Muscle of back (tissue), 11 donors: ENCODE data around the gene GUCA1A. TPM values are rescaled to one million over a fixed set of nuclear protein-coding genes. Genes with fewer than 3 reads are reported as not detected.
"Not testable (repeated sequence)": the region's sequence is repeated elsewhere in the genome, so short reads cannot be mapped to it uniquely, and the experiment has no call there.

ENCODE experiments used
- DNase-seq, 3 donors: peaks; one replicate each; pipeline versions ENCODE4 v3.0.0 to v3.0.0-alpha.2; 2013
- polyA plus RNA-seq, 10 donors: library from polyadenylated mRNA; unstranded; fragments of 120-200 nt; gene quantifications; one replicate each; pipeline ENCODE4 v1.2.1, GENCODE V29; 2013; ENCODE audit not compliant: insufficient read length in 10 of 10

GUCA1A gene
- polyA plus RNA-seq, 10 donors, result 0.14 to 0.24 (median 0.18) TPM; not detected in 7

DNA sequence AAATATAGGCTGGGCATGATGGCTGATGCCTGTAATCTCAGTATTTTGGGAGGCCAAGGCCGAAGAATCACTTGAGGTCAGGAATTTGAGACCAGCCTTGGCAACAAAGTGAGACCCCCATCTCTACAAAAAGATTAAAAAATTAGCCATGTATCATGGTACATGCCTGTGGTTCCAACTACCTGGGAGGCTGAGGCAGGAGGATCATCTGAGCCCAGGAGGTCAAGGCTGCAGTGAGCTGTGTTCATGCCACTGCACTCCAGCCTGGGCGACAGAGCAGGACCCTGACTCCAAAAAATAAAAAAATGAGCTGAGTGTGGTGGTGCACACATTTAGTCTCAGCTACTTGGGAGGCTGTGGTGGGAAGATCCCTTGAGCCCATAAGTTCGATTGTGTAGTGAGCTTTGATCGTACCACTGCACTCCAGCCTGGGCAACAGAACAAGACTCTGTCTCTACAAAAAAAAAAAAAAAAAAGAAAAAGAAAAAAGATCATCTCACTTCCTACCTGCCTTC is 31.7 kb downstream of the GUCA1A start:
- DNase-seq, result no peak

DNA sequence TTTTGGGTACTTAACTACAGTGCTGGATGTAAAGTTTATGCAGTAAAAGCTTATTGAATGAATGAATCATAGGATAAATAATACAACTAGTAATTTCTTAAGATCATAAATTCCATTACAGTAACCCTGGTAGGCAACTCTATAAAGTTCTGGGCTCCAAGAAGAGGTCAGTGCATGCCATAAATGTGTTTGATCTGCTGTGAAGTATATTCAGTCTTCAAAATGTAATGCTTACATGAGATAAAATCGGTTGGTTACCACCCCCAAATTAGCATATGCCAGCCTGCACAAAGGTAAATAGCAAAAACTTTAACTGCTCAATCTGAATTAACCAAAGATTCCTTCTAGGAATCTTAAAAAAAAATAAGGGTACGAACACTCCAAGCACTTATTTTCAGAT is 34.4 kb downstream of the GUCA1A start:
- not testable (repeated sequence) for DNase-seq

DNA sequence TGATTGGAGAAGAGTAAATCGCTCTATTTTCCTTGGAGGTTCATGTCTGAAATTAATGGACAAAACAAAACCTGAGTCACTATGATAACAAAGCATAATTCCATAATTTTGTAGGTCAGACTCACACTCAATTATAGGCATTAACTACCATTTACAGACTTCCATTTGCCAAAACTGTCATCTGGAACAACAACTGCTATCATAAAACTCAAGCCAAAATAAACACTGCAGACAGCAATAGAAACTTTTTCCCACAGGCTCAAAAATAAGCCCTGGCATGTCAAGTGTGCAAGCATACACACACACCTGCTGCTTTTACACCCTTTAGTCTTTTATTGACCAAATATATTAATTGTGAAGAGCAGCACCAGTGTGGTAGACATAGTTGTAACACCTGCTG is 37.4 kb downstream of the GUCA1A start:
- no peak for DNase-seq

DNA sequence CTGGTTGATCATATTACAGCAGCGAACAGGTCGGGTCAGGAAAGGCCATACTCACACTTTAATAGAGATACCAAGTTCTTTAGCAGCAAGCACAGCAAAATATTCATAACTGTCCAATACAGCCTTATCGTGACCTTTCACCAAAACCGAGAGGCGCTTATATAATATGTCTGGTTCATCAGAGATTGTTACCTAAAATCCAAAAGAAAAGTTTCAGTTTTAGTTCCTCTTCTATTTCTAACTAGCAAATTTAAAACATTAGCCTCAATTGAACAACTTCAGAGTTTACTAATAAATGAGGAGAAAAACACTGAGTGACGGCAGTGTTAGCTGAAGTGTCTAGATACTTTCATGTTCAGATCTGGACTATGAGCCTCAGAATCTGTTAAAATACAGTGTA is 38.6 kb downstream of the GUCA1A start:
- no peak for DNase-seq

DNA sequence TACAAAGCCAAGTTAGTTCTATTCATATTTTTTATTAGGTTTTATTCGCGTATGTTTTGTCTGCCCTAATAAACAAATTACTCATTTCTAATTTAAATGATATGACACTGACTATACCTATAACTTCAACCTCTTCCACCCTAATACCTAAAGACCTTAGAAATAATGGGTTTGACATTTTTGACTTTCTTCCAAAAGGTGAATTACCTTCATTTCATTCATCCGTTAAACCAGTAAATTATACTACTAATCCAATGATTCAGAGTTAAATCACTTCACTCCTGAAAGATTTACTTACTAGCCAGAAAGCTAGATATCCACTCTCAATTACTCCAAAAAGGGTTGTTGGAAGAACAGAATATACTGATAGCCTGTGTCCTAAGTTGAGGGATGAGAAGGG is 39.3 kb downstream of the GUCA1A start:
- no peak for DNase-seq

DNA sequence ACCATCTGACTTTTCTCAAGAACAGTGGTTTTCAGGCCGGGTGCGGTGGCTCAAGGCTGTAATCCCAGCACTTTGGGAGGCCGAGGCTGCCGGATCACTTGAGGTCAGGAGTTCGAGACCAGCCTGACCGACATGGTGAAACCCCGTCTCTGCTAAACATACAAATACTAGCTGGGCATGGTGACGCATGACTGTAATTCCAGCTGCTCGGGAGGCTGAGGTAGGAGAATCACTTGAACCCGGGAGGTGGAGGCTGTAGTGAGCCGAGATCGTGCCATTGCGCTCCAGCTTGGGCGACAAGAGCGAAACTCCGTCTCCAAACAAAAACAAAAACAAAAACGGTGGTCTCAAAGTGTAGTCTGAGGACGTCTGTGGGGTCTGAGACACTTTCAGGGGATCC is 43.3 kb downstream of the GUCA1A start:
- DNase-seq, result not testable (repeated sequence)

DNA sequence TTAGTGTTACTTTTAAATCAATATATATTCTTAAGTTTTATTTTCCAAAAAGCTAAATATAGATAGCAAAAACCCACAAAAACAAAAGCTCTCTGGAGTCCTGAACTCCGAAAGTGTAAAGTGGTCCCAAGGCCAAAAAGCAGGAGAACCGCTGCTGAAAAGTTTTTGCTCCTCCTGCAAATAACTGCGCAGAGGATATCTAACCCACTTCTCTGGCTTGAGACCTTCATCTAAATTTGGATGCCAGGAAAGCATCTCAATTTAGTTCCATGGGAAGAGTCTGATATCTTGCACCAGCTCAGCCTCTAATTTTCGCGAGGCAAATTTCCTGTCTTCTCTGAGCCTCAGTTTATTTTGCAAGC is 44.0 kb downstream of the GUCA1A start:
- DNase-seq, result peak in 1 of 3 donors; percentile 13

DNA sequence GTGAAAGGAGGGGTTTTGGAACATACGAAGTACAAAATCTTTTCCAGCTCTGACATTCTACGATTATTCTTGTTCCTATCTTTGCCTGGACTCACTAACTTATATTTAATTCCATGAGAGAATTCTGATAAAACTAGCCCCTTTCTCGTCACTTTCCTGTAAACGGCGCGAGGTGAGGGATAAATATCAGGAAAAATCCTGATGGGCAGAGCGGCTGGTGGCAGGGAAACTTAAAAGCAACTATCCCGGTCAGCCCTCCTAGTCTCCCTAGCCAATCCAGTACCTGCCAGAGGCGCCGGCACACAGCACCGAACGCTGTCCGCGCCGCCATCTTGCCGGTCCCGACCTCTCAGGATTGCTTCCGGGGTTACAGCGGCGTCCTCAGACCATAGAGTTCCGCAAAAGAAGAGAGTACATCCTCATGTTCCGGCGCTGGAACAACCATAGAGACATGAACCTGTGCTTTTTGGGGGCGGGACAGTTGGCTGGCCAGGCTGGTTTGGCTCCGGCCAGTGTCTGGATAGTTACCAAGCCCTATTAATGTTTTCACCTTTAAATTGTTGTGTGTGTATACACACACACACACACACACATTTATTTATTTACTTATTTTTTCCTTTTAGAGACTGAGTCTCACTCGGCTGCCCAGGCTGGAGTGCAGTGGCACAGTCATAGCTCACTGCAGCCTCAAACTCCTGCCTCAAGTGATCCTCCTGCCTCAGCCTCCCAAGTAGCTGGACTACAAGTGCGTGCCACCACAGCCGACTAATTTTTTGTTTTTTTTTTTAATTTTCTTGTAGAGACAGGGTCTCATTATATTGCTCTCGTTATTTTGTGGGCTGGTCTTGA is 44.6 kb downstream of the GUCA1A start, which contains the start of gene MRPS10:
Gene MRPS10 (minus strand): TSS at position 343 of the 849 bp plus-strand sequence. CDS start 12 bp downstream, at position 331.
- DNase-seq, result peak; percentile 94 to 96 (median 95)

DNA sequence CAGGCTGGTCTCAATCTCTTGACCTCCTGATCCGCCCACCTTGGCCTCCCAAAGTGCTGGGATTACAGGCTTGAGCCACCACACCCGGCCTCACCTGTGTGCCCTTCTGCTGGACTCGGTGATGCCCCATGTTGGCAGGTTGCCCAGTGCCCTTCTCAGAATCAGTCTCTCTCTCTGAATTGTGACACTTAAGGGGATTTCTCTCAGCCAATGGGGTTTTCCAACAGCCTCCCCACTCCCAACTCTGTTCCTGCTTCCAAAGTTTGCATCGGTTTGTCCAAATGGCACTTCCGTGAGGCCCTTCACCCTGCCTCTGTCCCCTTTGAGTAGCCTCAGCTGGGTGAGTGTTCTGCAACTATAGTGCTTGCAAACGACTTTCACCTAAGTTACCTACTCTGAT is 47.6 kb downstream of the GUCA1A start:
- DNase-seq, result no peak

DNA sequence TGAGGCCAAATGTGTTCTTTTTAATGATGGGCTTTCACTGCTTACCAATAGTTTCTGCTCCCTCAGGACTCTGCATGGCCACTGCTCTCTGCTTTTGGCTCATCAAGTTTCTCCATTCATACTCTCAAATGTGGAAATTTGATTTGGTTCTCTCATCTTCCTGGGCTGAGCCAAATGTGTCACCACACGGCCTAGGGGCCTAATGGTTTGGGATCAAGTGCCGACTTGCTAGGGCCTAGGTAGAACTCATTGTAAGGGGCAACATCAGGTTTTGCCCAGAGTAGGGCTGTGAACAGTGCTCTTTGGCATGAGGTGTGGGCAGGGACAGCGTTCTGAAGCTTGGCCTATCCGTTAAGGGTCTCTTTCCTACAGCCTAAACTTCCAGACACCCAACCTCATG is 48.4 kb downstream of the GUCA1A start:
- DNase-seq, result no peak

DNA sequence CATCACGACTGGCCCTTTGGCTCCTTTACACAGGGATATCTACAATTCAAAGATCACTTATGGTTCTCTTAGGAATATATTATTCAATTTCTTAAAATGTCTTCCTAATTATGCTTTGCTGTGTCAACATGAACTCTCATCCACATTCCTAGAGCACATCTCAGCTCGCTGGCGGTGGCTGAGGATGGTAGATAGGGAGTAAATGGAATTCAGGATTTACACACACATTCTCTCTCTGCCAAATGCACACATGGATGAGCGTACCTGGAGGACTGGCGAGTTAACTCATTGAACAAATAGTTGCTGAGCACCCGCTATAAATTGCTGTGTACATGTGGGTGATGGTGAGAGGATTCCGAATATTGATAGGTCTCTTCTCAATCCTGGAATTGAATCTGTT is 49.3 kb downstream of the GUCA1A start:
- no peak for DNase-seq

DNA sequence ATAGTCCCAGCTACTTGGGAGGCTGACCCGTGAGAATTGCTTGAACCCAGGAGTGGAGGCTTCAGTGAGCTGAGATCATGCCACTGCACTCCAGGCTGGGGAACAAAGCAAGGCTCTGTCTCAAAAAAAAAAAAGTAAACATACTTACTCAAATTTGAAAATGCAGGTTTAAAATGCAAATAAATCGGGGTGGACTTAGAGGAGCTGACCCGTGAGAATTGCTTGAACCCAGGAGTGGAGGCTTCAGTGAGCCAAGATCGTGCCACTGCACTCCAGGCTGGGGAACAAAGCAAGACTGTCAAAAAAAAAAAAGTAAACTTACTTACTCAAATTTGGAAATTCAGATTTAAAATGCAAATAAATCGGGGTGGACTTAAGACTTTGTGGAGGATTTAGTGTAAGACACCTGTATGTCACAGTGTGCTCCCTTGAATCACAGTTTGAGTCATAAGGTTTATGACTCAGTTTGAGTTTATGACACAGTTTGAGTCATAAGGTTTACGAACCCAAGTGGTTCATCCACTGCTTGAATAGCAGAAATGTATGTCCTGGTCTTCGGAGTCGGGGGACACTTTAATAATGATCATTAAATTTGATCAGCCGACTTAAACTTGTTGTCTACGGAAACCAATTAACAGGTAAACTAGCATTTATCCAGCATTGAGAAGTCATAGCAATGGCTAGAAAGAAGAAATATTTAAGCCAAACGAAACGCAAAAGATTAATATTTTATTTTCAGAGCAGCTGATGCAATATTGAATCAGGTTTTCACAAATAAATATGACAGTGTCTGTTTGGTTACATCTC is 51.3 kb downstream of the GUCA1A start:
- peak in 1 of 3 donors; percentile 39 for DNase-seq

DNA sequence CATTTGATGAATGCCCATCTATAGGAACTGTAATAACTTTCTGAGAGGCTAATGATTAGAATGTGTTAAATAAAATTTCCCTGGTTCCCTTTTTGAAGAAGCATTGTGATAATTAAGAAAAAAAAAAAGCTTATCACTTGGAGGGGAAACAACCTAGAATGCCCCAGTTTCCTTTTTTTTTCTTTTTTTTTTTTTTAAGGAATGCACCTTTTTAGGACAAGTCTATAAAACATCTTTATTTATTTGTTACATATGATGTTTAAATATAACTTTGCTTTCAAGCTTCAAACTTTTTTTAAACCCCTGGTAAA is 51.8 kb downstream of the GUCA1A start:
- no peak for DNase-seq

DNA sequence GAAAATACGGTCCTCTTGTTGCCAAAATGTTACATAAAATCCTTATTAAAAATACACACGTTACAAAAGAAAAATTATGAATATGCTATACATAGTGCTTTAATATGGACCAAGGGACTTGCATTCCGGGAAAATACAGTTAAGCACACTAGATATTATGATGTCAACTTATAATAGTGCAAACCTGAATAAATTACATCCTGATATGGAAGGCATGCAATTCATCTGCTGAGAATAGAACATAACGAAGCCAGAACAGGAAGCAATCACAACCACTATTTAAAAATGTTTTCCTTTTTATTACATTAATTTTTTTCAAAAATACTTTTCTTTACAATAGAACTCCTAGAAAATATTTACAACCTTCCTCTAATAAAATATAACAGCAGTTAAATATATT is 52.3 kb downstream of the GUCA1A start:
- DNase-seq, result no peak

DNA sequence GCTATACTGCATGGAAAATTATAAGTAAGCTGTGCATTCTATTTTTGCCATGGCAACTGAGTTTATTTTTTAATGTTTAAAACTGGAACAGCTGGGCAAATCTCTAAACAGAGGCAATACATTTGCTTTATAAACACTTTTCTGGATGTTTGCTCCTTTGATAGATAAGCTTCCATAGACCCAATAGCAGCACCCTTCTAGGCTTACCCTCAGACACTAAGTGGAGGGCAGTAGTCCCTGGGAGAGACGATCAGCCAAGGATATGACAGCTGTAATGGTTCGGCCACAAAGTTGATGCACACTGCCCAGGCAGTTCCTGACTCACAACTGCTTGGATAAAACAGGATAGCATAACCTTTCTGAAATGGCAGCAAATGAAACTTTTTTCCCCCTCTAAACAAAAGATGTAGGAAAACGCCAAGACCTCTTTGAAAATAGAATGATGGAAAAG is 53.0 kb downstream of the GUCA1A start:
- peak in 1 of 3 donors; percentile 35 for DNase-seq

DNA sequence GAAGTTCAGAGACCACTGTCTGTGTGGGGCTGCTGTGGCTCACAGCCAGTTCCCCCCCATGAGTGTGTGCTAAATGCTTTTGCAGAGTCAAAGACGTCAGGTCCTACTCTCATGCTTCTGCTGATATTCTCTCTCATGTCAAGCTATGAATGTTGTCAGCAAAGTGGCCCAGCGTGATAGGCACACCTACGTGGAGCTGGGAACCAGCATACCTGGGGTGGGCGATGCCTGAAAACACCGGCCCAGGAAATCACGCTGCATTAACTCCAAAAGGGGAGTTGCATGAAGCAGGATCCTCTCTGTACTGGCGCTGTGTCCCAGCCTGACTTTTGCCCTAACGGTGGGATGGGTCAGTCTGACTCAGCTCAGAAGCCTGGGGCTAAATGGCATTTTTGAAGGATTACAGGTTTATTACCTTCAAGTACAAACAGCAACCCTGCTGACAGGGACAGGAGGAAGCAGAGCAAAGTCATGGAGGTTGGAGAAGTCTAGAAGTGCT is 53.5 kb downstream of the GUCA1A start:
- no peak for DNase-seq

DNA sequence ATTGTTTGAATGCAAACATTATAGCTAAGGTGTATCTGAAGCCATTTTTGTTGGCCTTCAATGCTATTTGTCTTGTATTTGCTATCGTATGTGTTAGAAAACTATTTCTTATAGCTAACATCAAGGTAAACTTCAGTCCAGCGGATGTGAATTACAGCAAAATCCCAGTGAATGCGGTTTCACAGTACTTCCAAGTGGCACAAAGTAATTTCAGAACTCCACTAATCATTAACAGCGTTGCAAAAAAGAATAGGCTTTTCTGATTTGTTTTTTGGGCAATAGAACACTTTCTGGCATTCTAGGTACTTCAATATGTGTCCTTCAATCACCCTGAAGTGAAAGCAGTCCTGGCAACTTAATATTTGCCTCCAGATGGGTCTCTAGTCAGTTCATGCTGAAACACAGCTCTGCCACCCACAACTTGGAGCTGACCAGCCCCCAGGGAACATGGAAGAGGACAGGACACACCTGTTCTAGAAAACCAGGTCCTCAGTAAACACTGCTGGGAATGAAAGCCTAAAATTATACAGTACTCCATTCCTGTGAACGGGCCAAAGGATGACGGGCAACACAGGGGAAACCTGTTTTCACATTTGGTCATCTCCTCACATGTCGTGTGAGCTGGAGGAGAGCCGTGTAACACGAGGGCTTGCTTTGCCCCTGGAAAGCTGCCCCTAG is 54.1 kb downstream of the GUCA1A start:
- DNase-seq, result no peak

DNA sequence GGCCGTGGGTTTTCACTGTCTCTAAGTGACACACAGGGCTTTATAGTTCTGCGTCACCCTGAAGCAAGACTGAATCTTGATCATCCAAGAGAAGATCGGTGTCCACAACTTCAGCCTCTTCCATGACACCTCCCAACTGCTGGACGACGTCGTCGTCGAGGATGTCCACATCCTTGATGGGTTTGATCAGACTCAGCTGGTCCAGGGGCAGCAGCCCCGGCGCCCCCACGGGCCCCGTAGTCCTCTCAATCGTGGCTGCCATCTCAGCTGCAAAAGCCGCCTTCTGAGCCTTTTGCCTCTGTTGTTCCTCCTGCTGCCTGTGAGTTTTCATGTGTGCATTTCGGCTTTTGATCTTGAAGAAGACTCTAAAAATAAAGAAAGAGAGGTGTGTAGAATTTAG is 55.1 kb downstream of the GUCA1A start:
- no peak for DNase-seq
